ENCODE measurements around the gene SUCO. TPM values are rescaled to one million over a fixed set of nuclear protein-coding genes. Genes with fewer than 3 reads are reported as not detected.

SUCO gene, protein sequence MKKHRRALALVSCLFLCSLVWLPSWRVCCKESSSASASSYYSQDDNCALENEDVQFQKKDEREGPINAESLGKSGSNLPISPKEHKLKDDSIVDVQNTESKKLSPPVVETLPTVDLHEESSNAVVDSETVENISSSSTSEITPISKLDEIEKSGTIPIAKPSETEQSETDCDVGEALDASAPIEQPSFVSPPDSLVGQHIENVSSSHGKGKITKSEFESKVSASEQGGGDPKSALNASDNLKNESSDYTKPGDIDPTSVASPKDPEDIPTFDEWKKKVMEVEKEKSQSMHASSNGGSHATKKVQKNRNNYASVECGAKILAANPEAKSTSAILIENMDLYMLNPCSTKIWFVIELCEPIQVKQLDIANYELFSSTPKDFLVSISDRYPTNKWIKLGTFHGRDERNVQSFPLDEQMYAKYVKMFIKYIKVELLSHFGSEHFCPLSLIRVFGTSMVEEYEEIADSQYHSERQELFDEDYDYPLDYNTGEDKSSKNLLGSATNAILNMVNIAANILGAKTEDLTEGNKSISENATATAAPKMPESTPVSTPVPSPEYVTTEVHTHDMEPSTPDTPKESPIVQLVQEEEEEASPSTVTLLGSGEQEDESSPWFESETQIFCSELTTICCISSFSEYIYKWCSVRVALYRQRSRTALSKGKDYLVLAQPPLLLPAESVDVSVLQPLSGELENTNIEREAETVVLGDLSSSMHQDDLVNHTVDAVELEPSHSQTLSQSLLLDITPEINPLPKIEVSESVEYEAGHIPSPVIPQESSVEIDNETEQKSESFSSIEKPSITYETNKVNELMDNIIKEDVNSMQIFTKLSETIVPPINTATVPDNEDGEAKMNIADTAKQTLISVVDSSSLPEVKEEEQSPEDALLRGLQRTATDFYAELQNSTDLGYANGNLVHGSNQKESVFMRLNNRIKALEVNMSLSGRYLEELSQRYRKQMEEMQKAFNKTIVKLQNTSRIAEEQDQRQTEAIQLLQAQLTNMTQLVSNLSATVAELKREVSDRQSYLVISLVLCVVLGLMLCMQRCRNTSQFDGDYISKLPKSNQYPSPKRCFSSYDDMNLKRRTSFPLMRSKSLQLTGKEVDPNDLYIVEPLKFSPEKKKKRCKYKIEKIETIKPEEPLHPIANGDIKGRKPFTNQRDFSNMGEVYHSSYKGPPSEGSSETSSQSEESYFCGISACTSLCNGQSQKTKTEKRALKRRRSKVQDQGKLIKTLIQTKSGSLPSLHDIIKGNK (N-terminal part only)
- 21.9 and 24.3 TPM in 2 replicates for total RNA-seq

DNA sequence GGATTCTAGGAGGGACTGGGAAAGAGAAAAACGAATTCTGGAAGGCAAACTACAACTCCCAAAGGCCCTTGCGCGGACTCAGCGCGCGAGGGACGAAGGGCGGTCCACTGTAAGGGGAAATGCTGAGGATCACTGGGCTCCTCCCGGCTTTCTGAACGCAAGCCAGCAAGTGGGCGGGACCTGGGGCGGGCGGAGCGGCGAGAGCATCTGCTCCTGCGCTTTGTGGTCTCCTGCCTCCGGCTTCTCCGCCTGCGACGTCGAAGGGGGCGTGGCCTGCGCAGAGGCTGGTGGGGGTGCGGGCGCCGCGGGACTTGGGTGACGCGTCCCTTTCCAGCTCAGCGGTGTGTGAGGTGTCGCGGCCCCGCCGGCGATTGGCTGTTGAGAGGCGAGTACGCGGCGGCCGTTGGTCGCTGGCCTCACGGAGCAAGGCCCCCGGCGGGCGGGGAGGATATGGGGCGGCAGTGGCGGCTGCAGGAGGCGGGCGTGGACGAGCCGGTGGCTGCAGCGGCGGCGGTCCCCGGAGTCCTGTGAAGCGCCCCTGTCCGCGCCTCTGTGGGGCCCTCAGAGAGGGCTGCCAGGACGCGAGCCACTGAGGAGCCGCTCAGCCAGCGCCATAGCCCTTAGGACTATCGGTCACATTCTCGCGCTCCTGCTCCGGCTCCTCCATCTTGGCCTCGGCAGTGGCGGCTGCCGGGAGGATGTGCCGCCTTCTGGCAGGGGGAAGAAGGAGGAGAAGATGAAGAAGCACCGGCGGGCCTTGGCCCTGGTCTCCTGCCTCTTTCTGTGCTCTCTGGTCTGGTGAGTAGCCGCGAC is at the start of gene SUCO:
Gene SUCO, plus strand, starts transcription at position 451 of the 813 bp plus-strand sequence. Its CDS starts 286 bp downstream, at position 737.

DNA sequence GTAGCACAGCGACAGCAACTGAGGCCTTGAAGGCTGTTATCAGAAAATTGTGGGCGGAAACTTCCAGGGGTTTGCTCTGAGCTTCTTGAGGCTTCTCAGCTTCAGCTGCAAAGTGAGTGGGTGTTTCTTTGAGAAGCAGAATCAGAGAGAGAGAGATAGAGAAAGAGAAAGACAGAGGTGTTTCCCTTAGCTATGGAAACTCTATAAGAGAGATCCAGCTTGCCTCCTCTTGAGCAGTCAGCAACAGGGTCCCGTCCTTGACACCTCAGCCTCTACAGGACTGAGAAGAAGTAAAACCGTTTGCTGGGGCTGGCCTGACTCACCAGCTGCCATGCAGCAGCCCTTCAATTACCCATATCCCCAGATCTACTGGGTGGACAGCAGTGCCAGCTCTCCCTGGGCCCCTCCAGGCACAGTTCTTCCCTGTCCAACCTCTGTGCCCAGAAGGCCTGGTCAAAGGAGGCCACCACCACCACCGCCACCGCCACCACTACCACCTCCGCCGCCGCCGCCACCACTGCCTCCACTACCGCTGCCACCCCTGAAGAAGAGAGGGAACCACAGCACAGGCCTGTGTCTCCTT is 126.0 kb downstream of the SUCO start, which contains the start of gene FASLG:
Gene FASLG, plus strand, starts transcription at position 233 of the 583 bp plus-strand sequence. Its CDS starts 99 bp downstream, at position 332.

Other genes starting within 250 kb of the SUCO start
- gene C1orf105, start 112.5 kb upstream of the SUCO start, total RNA-seq, result not detected in 2 replicates
- gene PIGC, start 89.1 kb upstream of the SUCO start, total RNA-seq, result 21.1 and 25.7 TPM in 2 replicates
- not detected in 2 replicates for gene FASLG, start 126.0 kb downstream of the SUCO start, total RNA-seq